Stimulated activated CD8-positive, alpha-beta memory T cell treated with anti-CD3 and anti-CD28 coated beads, Interleukin-4, amount 100 ng/mL, for 4 hours (primary cell): ENCODE results near the gene ATG2B.
"Not testable (repeated sequence)": the region's sequence is repeated elsewhere in the genome, so short reads cannot be mapped to it uniquely, and the experiment has no call there.

ENCODE experiments used
- DNase-seq, 2 donors: peaks; one replicate each; pipeline ENCODE4 v3.0.0-alpha.2; 2020; ENCODE audit warnings: low read depth in 2 of 2, low spot score in 1 of 2

ATG2B gene

DNA sequence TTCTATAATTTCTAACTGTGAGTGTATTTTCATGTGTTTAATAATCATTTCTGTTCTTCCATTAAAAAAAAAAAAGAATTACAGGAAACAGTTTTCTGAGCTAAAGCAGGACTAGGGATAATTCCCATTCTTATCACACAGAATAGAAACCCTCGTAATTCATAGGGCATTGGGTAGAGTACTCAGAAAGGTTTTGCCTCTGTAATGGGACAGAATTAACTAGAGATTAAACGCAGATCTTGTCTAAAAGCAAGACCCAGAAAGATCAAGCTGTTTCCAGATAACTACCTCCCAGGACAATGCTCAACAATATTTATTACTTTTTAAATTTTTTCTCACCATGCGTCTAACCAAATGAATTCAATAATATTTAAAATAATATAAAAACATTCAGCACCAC, 10.4 kb upstream of the ATG2B start:
- DNase-seq: no peak

DNA sequence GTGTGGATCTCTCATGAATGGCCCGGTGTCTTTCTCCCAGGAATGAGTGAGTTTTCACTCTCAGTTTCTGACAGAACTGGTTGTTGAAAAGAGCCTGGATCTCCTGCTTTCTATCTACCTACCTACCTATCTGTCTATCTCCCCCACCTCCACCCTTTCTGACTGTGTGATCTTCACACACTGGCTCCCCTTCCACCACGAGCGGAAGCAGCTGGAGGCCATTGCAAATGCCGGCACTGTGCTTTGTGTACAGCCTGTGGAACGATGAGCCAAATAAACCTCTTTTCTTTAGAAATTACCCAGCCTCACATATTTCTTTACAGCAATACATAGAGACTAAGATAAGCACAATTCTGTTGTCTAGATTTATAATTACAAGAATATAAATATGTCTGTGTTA, 7.4 kb upstream of the ATG2B start:
- no peak for DNase-seq

DNA sequence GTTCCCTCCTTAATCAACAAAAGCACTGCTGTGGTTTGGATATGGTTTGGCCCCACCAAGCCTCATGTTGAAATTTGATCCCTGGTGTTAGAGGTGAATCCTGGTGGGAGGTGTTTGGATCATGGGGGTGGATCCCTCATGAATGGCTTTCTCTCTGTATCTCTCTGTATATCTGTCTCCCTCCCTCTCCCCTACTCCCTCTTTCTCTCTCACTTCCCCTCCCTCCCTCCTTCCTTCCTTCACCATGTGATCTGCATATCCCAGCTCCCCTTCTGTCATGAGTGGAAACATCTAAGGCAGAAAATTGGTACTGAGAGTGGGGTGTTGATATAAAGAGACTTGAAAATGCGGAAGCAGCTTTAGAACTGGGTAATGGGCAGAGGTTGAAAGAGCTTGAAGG, 5.4 kb upstream of the ATG2B start:
- DNase-seq: no peak

DNA sequence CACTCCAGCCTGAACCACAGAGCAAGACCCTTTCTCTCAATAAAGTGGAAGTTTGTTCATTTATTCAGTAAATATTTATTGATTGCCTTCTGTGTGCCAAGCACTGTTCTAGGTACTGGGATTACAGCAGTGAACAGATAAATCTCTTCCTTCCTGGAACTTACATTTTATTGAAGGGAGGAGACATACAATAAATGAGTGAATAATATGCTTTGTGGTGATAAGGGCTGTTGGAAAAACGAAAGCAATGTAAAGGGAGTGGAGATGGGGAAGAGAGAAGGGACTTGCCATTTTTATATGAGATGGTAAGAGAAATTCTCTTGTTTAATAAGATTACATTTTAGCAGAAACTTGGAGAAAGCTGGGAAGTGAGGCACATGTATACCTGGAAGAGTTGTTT, 1.8 kb upstream of the ATG2B start:
- no peak for DNase-seq

DNA sequence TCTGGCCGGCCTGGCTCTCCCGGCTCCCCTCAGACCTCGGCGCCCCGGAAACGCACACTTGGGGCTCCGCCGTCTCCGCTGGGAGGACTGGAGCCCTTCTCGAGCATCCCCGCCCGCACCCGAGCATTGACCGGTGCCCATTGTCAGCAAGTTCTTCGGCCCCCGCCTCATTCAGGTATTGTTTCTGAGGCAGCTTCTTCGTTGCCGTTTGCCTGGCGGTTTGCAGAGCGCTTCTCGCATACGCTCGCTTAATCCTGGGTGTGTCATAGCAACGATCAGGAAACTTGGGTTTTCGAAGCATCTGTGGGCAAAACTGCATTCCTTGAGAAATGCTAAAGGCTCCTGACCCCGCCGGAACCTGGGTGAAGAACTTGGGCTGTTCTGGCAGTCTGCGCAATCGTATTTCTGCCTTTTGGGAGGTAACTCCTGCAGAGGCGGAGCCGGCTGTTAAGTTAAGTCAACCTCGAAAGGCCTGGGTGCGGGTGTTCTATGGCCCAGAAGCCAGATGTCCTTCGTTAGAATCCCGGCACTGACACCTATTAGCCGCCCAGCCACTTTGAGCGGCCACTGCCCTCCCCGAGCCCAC, 703 bp upstream of the ATG2B start:
- no peak for DNase-seq

DNA sequence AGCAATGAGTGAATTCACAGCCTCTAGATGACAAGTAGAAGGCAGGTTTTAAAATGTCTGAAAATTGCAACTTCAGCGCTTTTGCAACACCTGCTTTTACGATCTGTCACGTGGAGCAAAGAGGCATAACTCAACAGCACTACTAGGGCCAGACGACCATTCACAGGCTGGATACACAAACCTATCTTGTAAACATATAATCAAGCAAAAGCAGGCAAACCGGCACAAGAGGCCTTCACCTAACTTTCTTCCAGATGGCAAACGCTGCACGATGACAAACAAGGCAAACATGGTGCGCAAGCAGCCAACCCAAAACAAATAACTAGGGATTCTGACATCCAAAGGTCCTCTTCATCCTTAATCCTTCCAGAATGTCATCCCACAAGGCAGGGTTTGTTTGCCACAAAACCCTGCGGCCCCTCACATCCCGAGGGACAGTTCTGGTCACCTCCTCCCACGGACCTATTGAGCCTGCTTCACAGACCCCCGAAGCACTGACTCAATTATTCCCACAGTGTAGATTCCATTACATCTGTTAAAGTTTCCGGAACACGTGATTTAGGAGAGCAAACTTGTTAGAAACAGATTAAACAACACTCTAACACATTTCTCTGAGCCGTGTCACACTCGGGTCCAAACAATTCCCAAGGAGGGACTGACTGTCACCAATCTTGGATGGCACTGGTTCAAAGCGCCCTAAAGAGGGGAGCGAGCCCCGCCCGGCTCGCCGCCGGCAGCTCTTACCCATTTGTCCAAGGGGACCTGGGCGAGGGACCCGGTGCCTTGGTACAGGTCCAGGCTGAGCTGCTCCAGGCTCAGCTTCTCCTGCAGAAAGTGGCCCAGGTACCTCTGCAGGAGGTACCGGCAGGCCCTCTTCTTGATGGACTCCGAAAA, 823 bp downstream of the ATG2B start:
- peak in 1 of 2 donors; percentile 20 for DNase-seq

DNA sequence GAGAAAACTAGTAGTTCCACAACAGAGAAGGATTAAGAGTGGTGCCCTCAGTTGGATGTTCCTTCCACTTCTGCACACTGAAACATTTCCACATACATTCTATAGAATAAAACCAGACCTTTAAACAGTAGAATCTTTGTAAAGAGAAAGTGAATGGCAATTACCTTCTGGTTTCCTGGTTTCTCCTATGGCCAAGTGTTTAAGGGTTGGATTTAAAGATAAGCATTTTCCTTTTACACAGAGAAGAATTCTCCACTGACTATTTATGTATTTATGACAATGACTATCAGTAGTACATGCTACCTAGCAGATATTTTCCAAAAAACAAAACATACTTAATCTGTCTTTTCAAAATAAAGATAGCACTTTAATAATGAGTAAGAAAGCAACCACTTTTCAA, 3.2 kb downstream of the ATG2B start:
- DNase-seq: no peak

DNA sequence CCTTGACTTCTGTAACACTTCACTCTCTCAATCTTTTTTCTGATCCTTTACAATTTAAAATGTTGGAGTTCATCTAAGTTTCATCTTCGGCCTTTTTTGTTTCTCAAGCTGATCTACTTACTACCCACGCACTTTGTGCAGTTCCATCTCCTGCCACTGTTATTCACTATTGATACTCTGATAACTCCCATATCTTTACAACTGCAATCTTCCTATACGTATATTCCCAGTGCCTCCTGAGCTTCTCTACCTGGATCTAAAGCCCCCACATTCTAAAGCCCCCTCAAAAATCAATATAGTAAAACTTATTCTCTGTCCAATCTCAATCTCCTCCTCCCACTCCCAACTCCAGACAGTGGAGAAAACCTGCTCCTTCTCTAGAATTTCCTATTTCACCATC, 5.9 kb downstream of the ATG2B start:
- no peak for DNase-seq

DNA sequence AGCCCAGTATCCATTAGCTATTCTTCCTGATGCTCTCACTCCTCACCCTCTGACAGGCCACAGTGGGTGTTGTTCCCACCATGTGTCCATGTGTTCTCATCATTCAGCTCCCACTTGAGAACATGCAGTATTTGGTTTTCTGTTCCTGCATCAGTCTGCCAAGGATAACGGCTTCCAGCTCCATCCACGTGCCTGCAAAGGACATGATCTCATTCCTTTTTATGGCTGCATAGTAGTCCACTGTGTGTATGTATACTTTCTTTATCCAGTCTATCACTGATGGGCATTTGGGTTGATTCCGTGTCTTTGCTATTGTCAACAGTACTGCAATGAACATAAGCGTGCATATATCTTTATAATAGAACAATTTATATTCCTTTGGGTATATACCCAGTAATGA, 8.9 kb downstream of the ATG2B start:
- DNase-seq: no peak

DNA sequence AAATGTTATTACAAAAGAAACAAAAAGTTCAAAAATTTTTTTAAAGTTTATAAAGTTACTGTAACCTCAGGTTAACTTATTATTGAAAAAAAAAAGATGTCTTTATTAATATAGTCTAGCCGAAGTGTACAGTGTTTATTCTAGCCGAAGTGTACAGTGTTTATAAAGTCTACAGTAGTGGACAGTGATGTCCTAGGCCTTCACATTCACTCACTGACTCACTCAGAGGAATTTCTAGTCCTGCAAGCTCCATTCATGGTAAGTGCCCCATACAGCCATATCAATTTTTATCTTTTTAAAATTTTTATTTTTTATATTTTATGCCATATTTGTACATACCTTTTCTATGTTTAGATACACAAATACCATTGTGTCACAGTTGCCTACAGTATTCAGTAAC, 10.4 kb downstream of the ATG2B start:
- DNase-seq: no peak

DNA sequence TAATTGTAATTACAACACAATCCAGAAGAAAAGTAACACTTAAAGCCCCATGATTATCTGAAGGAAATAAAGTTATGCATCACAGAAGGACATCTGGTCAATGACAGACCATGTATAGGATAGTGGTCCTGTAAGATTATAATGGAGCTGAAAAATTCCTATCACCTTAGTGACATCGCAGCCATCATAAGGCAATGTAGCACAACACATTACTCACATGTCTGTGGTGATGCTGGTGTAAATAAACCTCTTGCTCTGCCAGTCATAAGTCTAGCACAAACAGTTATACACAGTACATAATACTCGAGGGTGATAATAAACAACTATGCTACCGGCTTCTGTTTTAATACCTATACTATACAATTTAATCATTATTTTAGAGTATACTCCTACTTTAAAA, 11.2 kb downstream of the ATG2B start:
- no peak for DNase-seq

DNA sequence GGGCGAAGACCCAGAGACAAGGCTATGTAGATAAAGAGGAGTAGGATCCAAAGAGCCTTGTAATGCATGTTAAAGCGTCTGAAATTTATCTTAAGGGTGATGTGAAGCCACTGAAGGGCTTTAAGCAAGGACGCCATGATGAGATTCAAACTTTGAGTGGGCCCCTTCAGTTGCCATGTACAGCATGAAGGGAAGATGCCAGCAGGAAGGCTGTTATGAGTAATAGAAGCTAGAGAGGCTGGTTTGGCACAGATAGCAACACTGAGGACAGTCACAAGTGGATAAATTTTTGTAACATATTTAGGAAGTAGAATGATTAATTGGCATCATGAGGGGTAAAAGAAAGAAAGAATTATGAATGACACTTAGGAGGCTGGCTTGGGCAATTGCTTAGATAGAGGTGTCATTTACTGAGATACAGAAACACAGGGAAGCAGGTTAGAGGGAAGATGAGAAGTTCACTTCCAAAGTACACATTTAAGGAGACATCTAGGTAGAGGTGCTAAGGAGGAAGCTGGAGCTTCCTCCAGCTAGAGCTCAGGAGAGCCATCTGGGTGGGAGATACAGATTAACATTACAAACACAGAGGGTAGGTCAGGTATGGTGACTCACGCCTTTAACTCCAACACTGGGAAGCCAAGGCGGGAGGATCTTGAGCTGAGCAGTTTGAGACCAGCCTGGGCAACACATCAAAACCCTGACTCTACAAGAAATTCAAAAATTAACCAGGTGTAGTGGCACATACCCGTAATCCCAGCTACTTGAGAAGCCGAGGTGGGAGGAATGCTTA, 13.7 kb downstream of the ATG2B start:
- DNase-seq: no peak

DNA sequence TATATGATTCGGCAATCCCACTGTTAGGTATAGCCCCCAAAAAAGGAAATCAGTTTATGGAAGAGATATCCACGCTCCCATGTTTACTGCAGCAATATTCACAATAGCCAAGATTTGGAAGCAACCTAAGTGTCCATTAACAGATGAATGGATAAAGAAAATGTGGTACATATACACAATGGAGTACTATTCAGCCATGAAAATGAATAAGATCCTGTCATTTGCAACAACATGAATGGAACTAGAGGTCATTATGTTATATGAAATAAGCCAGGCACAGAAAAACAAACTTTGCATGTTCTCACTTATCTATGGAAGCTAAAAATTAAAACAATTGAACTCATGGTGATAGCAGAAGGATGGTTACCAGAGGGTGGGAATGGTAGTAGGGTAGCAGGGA, 15.2 kb downstream of the ATG2B start:
- DNase-seq: not testable (repeated sequence)

DNA sequence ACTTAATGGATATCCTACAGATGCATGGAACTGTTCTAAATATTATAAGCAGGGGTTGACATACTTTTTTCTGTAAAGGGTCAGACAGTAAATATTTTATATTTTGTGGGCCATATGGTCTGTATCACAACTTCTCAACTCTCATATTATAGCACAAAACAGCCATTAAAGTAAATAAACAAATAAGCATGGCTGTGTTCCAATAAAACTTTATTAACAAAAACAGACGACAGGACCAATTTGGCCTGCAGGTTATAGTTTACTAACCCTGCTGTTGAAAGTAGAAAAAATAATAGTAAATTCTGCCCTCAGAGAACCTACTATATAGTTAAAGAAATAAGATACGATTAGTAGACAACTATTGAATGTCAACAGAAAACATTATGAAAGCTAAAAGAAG, 17.5 kb downstream of the ATG2B start:
- no peak for DNase-seq

DNA sequence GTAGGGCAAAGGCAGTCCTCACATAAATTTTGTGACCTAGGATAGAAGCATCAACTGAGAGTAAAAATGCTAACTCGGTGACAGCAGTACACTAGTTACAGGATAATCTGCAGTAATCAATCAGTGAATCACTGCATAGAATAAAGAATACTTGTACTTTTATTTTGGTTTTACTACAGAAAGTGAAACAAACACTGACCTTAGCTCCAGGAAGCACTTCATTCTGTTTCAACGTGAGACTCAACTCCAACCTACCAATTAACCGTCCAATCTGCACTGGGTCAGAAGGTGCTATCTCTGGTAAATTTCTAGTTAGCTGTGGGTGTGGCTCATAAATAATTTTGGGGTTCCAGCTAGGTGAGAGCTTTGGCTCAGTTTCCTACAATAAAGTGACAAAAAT, 21.8 kb downstream of the ATG2B start:
- DNase-seq: no peak

DNA sequence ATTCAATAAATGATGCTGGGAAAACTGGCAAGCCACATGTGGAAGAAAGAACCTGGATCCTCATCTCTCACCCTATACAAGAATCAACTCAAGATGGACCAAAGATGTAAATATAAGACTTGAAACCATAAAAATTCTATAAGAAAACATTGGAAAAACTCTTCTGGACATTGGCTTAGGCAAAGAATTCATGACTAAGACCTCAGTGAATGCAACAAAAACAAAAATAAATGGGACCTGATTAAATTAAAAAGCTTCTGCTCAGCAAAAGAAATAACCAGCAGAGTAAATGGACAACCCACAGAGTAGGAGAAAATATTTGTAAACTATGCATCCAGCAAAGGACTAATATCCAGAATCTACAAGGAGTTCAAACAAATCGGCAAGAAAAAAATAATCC, 24.6 kb downstream of the ATG2B start:
- no peak for DNase-seq

DNA sequence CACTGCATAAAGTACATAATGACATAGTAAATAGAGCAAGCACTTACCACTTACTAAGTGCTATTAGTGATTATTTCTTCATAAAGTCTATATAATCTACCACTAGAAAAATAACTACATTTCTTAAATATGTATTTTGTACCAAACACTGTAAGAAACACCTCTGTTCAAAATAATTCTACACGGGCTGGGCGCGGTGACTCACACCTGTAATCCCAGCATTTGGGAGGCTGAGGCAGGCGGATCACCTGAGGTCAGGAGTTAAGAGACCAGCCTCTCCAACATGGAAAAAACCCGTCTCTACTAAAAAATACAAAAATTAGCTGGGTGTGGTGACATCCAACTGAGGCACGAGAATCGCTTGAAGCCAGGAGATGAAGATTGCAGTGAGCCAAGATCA, 38.9 kb downstream of the ATG2B start:
- DNase-seq: no peak

DNA sequence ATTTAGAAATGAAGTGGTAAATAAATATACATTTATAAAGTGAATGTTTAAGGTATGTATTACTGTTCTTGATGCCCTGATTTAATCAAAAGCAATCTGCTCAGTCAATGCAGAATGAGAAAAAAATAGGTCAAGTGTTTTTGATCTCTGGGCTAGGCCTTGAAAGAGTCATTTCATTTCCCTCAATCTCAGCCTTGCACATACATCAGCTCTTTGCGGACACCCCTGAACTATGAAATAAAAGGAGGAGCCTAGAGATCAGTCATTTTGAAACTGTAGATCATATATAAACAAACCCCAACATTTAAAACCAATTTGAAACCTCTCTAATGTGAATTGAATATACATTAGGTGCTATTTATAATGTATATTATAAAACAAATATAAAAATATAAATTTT, 42.5 kb downstream of the ATG2B start:
- DNase-seq: no peak

DNA sequence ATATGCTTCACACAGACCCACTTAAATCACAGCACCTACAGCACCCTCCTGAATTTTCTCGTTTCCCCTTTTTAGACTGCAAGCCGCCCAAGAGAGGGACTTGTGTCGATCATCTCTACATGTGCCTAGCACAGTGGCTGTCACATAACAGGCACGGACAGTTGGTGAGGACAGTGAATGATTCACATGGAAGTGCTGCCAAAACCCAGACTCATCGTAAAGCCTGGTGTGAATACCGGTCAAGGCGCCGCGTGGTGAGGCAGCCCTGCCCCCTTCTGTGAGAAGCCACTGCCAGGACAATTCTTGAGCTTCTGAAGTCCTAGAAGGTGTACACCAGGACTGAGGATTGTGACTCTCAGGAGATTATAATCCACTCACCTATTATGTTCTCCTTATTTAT, 44.3 kb downstream of the ATG2B start:
- no peak for DNase-seq

DNA sequence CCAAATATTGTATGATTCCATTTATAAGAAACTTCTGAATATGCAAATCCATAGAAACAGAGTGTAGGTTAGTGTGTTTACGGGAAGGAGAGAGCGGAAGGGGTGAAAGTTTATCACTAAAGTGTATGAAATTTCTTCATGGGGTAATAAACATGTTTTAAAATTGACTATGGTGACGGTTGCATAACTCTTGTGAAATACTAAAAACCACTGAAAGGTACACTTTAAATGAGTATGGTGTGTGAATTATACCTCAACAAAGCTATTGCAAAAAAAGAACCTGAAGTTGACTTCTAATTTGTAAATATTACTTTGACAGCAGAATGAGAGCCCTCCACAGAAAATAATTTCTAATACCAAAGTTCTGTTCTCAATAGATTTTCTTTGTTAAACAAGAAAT, 47.1 kb downstream of the ATG2B start:
- no peak for DNase-seq

DNA sequence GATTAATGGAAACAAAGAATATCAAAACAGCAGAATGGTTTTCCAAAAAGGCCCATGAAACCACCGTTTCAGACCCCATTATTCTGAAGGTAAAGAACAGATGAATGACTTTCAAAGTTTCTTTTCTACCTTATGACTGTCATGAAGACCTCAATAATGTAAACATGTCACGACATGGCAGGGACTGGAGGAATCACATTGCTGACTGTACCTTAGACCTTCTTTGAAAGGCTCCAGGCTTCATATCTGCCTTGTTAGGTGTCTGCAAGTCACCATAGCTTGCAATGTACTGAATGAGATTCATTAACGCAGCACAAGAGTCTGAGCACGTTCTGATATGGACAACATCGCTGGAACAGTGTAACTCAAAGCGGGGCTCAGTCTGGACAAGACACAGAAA, 52.2 kb downstream of the ATG2B start:
- no peak for DNase-seq

DNA sequence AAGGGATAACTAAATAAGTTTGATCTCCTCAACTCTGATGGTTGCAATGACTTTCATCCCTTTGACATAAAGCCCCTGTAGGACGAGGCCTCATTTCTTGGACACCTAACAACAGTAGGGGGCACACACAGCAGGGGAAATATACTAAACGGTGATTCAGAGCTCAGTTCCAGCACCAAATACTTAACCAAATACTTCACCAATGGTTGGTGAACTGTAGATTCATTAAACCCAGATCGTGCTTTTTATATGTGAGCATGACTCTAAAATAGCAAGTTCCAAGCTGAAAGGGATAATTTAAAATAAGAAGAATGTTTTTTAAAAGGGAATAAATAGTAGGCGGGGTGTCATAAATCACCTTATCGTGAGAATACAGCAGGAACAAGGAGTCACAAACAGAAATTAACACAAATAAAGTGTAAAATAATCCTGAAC, 53.2 kb downstream of the ATG2B start:
- no peak for DNase-seq
